Measurements from ENCODE around the gene FGF3. TPM values are rescaled to one million over a fixed set of nuclear protein-coding genes. Genes with fewer than 3 reads are reported as not detected.

The FGF3 gene
- polyA plus RNA-seq, 1 of the 3 experiments (the other 2 are of a cell fraction): not detected

- DNase-seq: peak; percentile 41
- Histone ChIP-seq H2AFZ (ENCODE audit: low read depth) (no peak overlapping the region), H3K27ac (ENCODE audit: low read depth in 2 of 2, low read length in 1 of 2) (no peak overlapping the region), H3K4me1 (ENCODE audit: control insufficient read depth in 1 of 2, insufficient read depth in 2 of 2, low read depth in 1 of 2, low read length in 1 of 2) (no peaks in the 10 kb centered on the region), H3K4me2 (no peak overlapping the region), H4K20me1 (ENCODE audit: insufficient read depth) (no peaks in the 10 kb centered on the region), H3K36me3 (replicated peaks in 1 of 2; ENCODE audit: control insufficient read depth in 1 of 2, insufficient read depth in 2 of 2, low read length in 1 of 2) (no peaks in the 10 kb centered on the region), H3K9me3 (no peaks in the 10 kb centered on the region), H3K27me3 (ENCODE audit: insufficient read depth) (peaks cover 38% of the 10 kb centered on the region), H3K9ac (no peak overlapping the region), H3K9me2 (no peaks in the 10 kb centered on the region), H3K4me3 (ENCODE audit: low read depth in 2 of 2, low read length in 1 of 2) (no peak overlapping the region), H3K79me2 (ENCODE audit: insufficient read depth) (no peaks in the 10 kb centered on the region), H3F3A (replicated peaks; ENCODE audit: insufficient read depth) (peaks cover 3% of the 10 kb centered on the region)
- ChIA-PET CTCF (interaction anchor here (0.6 to 1.7 kb wide), 4 partner anchors 13 to 142 kb away, joined by 3 to 4 read pairs (median 3); no protein-coding TSS in a partner anchor), POLR2A (no interaction called here)
- 9% methylated on average over 13 of the region's 107 CpGs for WGBS (ENCODE audit: low lambda C conversion rate)
- TF ChIP-seq, protein P1, sequence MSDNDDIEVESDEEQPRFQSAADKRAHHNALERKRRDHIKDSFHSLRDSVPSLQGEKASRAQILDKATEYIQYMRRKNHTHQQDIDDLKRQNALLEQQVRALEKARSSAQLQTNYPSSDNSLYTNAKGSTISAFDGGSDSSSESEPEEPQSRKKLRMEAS (IDR thresholded peaks at IDR 0.05; ENCODE audit: low read depth): no peak
- TF ChIP-seq JUND (IDR thresholded peaks at IDR 0.05): no peak
- TF ChIP-seq NRF1 (IDR thresholded peaks at IDR 0.05; ENCODE audit: low read depth, low read length): no peak
These were observed 44.7 kb downstream of the FGF3 start for GRCh38 chr11:69774354-69775162.

GRCh38 chr11:69773626-69774353, 45.4 kb downstream of the FGF3 start:
- no peak for DNase-seq
- peaks cover 38% of the 10 kb centered on the region for H3K27me3 ChIP-seq (ENCODE audit: insufficient read depth)
- no peak overlapping the region for H3K27ac ChIP-seq (ENCODE audit: low read depth in 2 of 2, low read length in 1 of 2)
- 28% methylated on average over 4 of the region's 30 CpGs for WGBS (ENCODE audit: low lambda C conversion rate)
- ChIA-PET POLR2A (no interaction called here), CTCF (interaction anchor here (0.6 to 1.7 kb wide), 2 partner anchors 13 to 143 kb away, joined by 3 to 4 read pairs; no protein-coding TSS in a partner anchor)
- TF ChIP-seq IRF3 (IDR thresholded peaks at IDR 0.05; ENCODE audit: low read depth, low read length) (no peak), YY1 (IDR thresholded peaks at IDR 0.05; ENCODE audit: low read depth) (no peak)
- TF ChIP-seq, protein P2, sequence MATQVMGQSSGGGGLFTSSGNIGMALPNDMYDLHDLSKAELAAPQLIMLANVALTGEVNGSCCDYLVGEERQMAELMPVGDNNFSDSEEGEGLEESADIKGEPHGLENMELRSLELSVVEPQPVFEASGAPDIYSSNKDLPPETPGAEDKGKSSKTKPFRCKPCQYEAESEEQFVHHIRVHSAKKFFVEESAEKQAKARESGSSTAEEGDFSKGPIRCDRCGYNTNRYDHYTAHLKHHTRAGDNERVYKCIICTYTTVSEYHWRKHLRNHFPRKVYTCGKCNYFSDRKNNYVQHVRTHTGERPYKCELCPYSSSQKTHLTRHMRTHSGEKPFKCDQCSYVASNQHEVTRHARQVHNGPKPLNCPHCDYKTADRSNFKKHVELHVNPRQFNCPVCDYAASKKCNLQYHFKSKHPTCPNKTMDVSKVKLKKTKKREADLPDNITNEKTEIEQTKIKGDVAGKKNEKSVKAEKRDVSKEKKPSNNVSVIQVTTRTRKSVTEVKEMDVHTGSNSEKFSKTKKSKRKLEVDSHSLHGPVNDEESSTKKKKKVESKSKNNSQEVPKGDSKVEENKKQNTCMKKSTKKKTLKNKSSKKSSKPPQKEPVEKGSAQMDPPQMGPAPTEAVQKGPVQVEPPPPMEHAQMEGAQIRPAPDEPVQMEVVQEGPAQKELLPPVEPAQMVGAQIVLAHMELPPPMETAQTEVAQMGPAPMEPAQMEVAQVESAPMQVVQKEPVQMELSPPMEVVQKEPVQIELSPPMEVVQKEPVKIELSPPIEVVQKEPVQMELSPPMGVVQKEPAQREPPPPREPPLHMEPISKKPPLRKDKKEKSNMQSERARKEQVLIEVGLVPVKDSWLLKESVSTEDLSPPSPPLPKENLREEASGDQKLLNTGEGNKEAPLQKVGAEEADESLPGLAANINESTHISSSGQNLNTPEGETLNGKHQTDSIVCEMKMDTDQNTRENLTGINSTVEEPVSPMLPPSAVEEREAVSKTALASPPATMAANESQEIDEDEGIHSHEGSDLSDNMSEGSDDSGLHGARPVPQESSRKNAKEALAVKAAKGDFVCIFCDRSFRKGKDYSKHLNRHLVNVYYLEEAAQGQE (IDR thresholded peaks at IDR 0.05; ENCODE audit: low read depth, low read length): no peak
- peaks cover 3% of the 10 kb centered on the region for H3F3A ChIP-seq (replicated peaks; ENCODE audit: insufficient read depth)
- H3K36me3 ChIP-seq (replicated peaks in 1 of 2; ENCODE audit: control insufficient read depth in 1 of 2, insufficient read depth in 2 of 2, low read length in 1 of 2): no peaks in the 10 kb centered on the region
- H3K9me3 ChIP-seq: no peaks in the 10 kb centered on the region
- H2AFZ ChIP-seq (ENCODE audit: low read depth): no peak overlapping the region
- H3K4me2 ChIP-seq: no peak overlapping the region
- H3K9ac ChIP-seq: no peak overlapping the region
- H3K4me3 ChIP-seq (ENCODE audit: low read depth in 2 of 2, low read length in 1 of 2): no peak overlapping the region
- no peaks in the 10 kb centered on the region for H3K79me2 ChIP-seq (ENCODE audit: insufficient read depth)
- no peaks in the 10 kb centered on the region for H3K4me1 ChIP-seq (ENCODE audit: control insufficient read depth in 1 of 2, insufficient read depth in 2 of 2, low read depth in 1 of 2, low read length in 1 of 2)
- no peaks in the 10 kb centered on the region for H4K20me1 ChIP-seq (ENCODE audit: insufficient read depth)
- H3K9me2 ChIP-seq: no peaks in the 10 kb centered on the region
